ENCODE measurements around the gene TEPSIN.

- TF ChIP-seq CTCF (conservative IDR thresholded peaks at IDR 0.05 in 1 of 2, IDR thresholded peaks at IDR 0.05 in 1 of 2; ENCODE audit: low read depth in 1 of 2, low read length in 2 of 2) (no peak), EZH2 (IDR thresholded peaks at IDR 0.05; ENCODE audit: low read length, missing control alignments) (no peak)
These were observed 57.1 kb downstream of the TEPSIN start for GRCh38 chr17:81181811-81182185.

Measured in fibroblast of lung (primary cell).